Neuron (in vitro differentiated cells): ENCODE measurements around the gene RARB.

Experiments used
- H2AFZ ChIP-seq: one replicate; pipeline ENCODE4 v1.6.1; 2013; ENCODE audit warnings: low read depth, mild to moderate bottlenecking, inconsistent platforms, low read length, moderate library complexity
- H3K27me3 ChIP-seq: one replicate; pipeline ENCODE4 v1.6.1; 2013; ENCODE audit warnings: low read length; ENCODE audit not compliant: insufficient read depth
- H3K36me3 ChIP-seq: one replicate; pipeline ENCODE4 v1.6.1; 2013; ENCODE audit warnings: low read length; ENCODE audit not compliant: insufficient read depth
- H3K4me1 ChIP-seq: one replicate; pipeline ENCODE4 v1.6.1; 2013; ENCODE audit warnings: low read length; ENCODE audit not compliant: insufficient read depth
- H3K4me3 ChIP-seq: 2 replicates; pipeline ENCODE4 v1.5.1; 2013; ENCODE audit warnings: mild to moderate bottlenecking, low read length, moderate library complexity
- H3K9me3 ChIP-seq: one replicate; pipeline ENCODE4 v1.6.1; 2013; ENCODE audit warnings: low read length

Gene RARB

DNA sequence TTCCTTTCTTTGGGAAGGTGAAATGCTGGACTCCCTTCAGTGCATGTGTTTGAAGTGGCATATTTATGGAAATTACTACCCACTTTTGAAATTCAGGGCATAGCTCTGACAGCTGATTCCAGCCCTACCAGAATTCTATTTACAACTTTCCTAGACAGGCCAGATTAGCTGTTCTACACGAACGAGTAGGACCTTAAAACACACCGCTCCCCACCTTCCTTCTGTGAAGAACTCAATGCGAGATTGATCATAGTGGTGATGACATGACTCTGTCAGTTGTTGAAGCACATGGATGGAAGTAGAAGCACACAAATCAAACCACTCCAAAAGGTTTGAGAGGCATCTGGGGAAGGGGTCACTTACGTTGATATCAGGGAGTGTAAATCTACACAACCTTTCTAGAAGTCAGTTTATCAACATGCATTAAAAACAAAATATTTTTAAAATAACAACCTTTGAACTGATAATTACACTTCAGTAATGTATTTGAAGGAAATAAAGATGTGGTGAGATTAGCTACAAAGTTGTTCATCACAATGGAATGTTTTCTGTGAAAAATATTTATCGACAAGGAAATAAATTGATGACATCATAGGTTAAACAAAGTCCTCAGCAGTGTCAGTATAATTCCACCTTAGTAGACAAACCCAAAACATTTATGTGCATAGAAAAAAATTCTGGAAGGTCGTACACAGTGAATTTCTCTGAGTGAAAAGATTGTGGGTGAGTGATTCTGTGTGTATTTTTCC, 29.8 kb downstream of the RARB start:
- Histone ChIP-seq H3K4me3 (no peak overlapping the region), H2AFZ (no peak overlapping the region), H3K27me3 (no peaks in the 10 kb centered on the region), H3K36me3 (no peaks in the 10 kb centered on the region), H3K4me1 (peaks cover 35% of the 10 kb centered on the region), H3K9me3 (no peaks in the 10 kb centered on the region)

- Histone ChIP-seq H3K4me3 (no peak overlapping the region), H3K27me3 (no peaks in the 10 kb centered on the region), H3K36me3 (no peaks in the 10 kb centered on the region), H3K4me1 (peaks cover 35% of the 10 kb centered on the region), H3K9me3 (no peaks in the 10 kb centered on the region), H2AFZ (no peak overlapping the region)
These were observed 30.4 kb downstream of the RARB start for GRCh38 chr3:25458420-25458814.

DNA sequence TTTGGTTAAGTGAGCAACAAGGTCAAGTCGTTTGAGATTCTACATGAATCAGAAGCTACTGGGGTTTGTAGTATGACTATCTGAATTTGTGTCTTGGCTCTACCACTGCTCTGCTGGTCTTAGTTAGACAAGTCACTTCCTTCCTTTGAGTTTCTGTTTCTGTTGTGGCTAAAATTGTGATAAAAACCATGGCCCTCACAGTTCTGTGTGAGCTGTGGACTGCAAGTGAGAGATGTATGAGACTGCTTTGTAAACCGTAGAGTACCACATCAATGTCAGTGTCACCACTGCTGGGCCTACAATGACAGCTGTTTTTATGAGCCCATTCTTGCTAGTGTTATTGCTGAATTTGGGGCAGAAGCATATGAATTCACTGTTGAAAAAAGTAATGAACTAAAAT, 32.7 kb downstream of the RARB start:
- no peak overlapping the region for H2AFZ ChIP-seq
- H3K27me3 ChIP-seq, result no peaks in the 10 kb centered on the region
- no peaks in the 10 kb centered on the region for H3K9me3 ChIP-seq
- no peak overlapping the region for H3K4me3 ChIP-seq
- no peaks in the 10 kb centered on the region for H3K36me3 ChIP-seq
- H3K4me1 ChIP-seq, result peaks cover 15% of the 10 kb centered on the region

DNA sequence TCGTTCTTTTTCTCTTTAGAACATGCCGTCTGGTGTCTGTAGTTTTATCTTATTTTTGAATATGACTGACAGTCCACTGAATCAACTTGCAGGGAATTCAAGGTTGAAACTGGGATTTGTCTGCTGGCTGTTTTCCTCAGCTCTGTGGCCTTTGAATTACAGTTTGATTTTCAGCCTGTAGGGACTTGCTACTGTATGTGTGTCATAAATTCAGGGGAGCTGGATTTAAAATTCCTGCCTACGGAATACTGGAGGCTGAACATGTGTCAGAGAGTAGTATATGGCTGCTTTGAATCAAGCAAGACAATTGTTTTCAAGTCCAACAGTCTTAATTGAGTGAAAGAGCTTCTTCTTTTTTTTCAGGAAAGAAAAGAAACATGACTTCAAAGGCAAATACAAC, 33.9 kb downstream of the RARB start:
- H3K9me3 ChIP-seq, result no peaks in the 10 kb centered on the region
- H3K4me3 ChIP-seq, result no peak overlapping the region
- no peaks in the 10 kb centered on the region for H3K27me3 ChIP-seq
- no peak overlapping the region for H2AFZ ChIP-seq
- H3K36me3 ChIP-seq, result no peaks in the 10 kb centered on the region
- peaks cover 9% of the 10 kb centered on the region for H3K4me1 ChIP-seq

DNA sequence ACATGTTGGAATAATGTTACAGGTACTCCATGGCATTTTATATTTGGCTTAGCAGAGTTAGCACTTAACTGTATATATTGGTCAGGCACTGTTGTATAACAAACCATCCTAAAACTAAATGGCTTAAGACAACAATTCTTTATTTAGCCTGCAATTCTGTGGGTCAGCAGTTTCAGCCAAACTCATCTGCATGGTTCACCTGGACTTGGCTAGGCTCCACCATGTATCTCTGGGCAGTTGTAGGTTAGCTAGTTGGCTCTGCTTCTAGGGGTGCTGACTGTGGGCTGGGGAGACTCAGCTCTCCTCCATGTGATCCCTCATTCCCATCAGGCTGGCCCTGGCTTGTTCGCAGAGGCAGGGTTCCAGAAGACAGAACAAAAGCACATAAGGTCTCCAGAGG, 34.4 kb downstream of the RARB start:
- H3K4me3 ChIP-seq, result no peak overlapping the region
- H3K9me3 ChIP-seq, result no peaks in the 10 kb centered on the region
- no peak overlapping the region for H2AFZ ChIP-seq
- H3K4me1 ChIP-seq, result peaks cover 4% of the 10 kb centered on the region
- H3K36me3 ChIP-seq, result no peaks in the 10 kb centered on the region
- H3K27me3 ChIP-seq, result no peaks in the 10 kb centered on the region

DNA sequence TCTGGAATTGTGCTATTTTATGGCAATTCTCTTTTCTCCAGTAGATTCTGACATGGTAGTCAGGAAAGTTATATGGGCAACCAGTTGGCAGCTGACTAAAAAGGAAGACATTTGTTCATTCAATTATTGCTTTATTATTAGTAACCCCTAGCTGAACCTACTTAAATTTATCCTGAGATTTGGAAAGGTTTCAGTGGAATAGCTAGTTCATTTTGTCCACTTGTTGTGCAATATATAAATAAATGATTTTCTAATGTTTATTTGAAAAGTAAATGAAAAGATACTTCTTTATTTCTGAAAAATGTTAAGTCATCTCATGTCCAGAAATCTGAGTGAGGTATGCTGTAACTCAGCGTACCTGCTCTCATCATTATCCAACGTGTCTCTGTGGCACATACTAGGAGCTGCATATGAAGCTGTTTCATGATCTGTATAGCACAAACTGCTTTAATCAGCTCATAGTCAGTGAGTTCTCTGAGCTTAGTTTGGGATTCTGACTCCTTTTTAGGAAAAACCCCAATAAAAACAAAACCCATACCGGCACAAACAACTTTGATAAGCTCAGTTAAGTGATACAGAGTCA, 35.9 kb downstream of the RARB start:
- Histone ChIP-seq H3K9me3 (no peaks in the 10 kb centered on the region), H2AFZ (no peak overlapping the region), H3K4me3 (no peak overlapping the region), H3K27me3 (no peaks in the 10 kb centered on the region), H3K36me3 (no peaks in the 10 kb centered on the region), H3K4me1 (peaks cover 4% of the 10 kb centered on the region)

DNA sequence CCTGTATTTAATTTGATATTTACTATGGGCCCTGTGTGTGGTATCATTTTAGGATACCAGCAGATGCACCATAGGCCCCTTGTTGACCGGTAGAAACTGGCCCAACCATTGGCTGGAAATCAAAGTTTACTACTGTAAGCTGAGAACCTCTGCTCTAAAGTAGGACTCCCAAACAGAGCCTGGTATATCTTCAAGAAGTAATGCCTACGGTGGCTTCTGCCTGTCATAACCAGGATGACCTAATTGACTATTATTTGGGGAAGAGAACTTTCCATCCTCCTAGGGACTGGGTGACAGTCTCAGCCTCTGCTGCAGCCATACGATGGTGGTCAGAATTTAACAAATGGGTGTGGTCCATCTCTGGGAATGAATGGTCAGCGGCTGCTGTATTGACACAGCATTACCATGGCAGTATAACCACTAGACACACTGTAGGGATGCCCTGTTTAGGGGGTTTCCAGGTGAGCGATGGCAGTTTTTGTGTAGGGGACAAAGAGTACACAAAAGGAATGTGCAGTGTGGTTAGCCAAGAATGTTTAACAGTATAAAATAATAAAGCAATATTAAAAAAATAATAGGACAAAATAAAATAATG, 37.3 kb downstream of the RARB start:
- no peak overlapping the region for H2AFZ ChIP-seq
- H3K4me1 ChIP-seq, result peaks cover 13% of the 10 kb centered on the region
- H3K36me3 ChIP-seq, result no peaks in the 10 kb centered on the region
- no peaks in the 10 kb centered on the region for H3K9me3 ChIP-seq
- no peaks in the 10 kb centered on the region for H3K27me3 ChIP-seq
- H3K4me3 ChIP-seq, result no peak overlapping the region

- Histone ChIP-seq H3K4me1 (peaks cover 25% of the 10 kb centered on the region), H2AFZ (peak overlapping the region; percentile 77), H3K4me3 (no peak overlapping the region), H3K27me3 (no peaks in the 10 kb centered on the region), H3K36me3 (no peaks in the 10 kb centered on the region), H3K9me3 (no peaks in the 10 kb centered on the region)
These were observed 40.8 kb downstream of the RARB start for GRCh38 chr3:25468866-25469319.

GRCh38 chr3:25469558-25469957, 41.5 kb downstream of the RARB start:
- peak overlapping the region; percentile 77 for H2AFZ ChIP-seq
- H3K27me3 ChIP-seq, result no peaks in the 10 kb centered on the region
- no peak overlapping the region for H3K4me3 ChIP-seq
- H3K9me3 ChIP-seq, result no peaks in the 10 kb centered on the region
- peaks cover 28% of the 10 kb centered on the region for H3K4me1 ChIP-seq
- H3K36me3 ChIP-seq, result no peaks in the 10 kb centered on the region

GRCh38 chr3:25471081-25471768, 43.2 kb downstream of the RARB start:
- Histone ChIP-seq H2AFZ (no peak overlapping the region), H3K36me3 (no peaks in the 10 kb centered on the region), H3K4me3 (no peak overlapping the region), H3K27me3 (no peaks in the 10 kb centered on the region), H3K9me3 (no peaks in the 10 kb centered on the region), H3K4me1 (peaks cover 28% of the 10 kb centered on the region)

DNA sequence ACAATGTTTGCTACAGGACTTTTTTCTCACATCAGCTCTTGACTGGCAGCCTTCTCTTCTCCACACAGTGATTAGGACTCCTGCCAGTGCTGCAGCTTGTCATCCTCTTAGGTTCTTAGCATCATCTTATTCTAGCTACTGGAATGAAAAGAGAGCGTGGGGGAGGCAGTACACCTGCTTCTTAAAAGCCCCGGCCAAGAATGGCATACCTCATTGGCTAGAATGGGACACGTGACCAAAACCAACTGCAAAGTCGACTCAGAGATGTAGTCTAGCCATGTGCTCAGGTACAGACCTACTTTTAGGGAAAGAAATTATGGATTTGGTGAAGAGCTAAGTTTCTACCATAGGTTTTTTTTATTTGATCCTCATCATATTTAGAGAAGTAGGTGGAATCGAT, 44.1 kb downstream of the RARB start:
- Histone ChIP-seq H3K4me1 (peaks cover 28% of the 10 kb centered on the region), H3K27me3 (no peaks in the 10 kb centered on the region), H2AFZ (no peak overlapping the region), H3K9me3 (no peaks in the 10 kb centered on the region), H3K4me3 (no peak overlapping the region), H3K36me3 (no peaks in the 10 kb centered on the region)

DNA sequence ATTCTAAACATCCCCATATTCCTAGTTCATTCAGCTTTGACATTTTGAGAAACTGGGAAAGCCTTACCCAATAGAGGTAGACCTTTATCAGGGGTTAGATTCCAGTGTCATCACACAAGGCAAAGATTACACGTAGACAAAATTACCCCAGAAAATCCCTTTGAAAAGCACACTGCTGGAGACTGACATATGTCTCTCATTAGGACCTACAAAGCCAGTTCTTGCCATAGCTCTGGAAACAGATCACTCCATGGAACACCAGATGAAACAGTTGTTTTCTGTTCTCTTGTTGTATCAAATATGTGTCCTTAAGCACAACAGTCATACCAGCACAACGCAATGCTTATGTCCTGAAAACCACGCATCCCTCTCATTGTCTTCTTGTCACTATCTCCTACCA, 44.7 kb downstream of the RARB start:
- H3K4me1 ChIP-seq, result peaks cover 28% of the 10 kb centered on the region
- no peaks in the 10 kb centered on the region for H3K36me3 ChIP-seq
- H2AFZ ChIP-seq, result no peak overlapping the region
- no peaks in the 10 kb centered on the region for H3K9me3 ChIP-seq
- H3K27me3 ChIP-seq, result no peaks in the 10 kb centered on the region
- no peak overlapping the region for H3K4me3 ChIP-seq

DNA sequence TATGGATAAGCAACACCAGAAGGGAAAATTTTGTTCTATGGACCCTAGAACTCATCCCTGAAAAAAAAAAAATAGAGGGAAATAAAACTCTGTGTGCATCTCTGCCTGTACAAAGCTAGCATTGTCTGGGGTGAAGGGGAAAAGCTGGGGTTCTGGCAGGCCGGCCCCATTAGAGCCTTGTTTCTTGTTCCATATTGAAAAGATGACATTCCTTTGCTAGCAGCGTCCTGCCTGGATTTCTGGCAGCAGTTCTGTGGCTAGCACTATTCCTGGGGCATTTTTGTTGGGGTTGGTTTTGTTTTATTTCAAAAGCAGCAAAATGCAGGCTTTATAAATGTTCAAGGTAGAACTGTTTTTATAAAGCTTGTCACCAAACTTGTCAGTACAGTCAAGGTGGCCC, 45.2 kb downstream of the RARB start:
- Histone ChIP-seq H3K27me3 (no peaks in the 10 kb centered on the region), H3K4me3 (no peak overlapping the region), H2AFZ (peak overlapping the region; percentile 31), H3K9me3 (no peaks in the 10 kb centered on the region), H3K36me3 (no peaks in the 10 kb centered on the region), H3K4me1 (peaks cover 28% of the 10 kb centered on the region)
